GM21717 (cell line): ENCODE measurements around the gene TSR3.

ENCODE experiments used
- ATAC-seq: cut with Tn5 transposase; IDR thresholded peaks from one replicate; pipeline ENCODE4 v1.9.1; 2021; ENCODE audit warnings: mild to moderate bottlenecking, moderate library complexity; ENCODE audit not compliant: unreplicated experiment

Gene TSR3

GRCh38 chr16:1378087-1378803 is 26.6 kb upstream of the TSR3 start:
- no peak for ATAC-seq

- ATAC-seq, result no peak
Observed at GRCh38 chr16:1377406-1378010, 25.8 kb upstream of the TSR3 start.

DNA sequence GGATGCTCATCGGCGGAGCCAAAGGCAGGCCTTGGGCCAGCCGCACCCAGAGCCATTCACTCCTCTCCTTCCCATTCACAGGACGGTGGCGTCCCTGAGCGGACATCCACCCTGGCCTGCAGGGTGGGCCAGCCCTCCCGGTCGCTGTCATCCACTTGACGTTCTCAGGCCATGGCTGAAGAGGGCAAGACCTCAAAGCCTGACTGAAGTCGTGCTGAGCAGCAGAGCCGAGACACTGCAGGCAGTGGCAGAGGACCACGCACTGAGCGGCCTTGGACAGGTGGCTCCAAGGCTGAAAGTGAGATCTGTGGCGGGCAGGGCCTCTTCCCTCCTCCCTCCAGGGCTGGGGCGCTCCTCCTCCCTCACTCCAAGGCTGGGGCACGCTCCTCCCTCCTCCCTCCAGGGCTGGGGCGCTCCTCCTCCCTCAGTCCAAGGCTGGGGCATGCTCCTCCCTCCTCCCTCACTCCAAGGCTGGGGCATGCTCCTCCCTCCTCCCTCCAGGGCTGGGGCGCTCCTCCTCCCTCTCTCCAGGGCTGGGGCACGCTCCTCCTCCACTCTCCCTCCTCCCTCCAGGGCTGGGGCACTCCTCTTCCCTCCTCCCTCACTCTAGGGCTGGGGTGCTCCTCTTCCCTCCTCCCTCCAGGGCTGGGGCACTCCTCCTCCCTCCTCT is 24.2 kb upstream of the TSR3 start:
- ATAC-seq, result no peak

GRCh38 chr16:1375298-1375640 is 23.6 kb upstream of the TSR3 start:
- no peak for ATAC-seq

DNA sequence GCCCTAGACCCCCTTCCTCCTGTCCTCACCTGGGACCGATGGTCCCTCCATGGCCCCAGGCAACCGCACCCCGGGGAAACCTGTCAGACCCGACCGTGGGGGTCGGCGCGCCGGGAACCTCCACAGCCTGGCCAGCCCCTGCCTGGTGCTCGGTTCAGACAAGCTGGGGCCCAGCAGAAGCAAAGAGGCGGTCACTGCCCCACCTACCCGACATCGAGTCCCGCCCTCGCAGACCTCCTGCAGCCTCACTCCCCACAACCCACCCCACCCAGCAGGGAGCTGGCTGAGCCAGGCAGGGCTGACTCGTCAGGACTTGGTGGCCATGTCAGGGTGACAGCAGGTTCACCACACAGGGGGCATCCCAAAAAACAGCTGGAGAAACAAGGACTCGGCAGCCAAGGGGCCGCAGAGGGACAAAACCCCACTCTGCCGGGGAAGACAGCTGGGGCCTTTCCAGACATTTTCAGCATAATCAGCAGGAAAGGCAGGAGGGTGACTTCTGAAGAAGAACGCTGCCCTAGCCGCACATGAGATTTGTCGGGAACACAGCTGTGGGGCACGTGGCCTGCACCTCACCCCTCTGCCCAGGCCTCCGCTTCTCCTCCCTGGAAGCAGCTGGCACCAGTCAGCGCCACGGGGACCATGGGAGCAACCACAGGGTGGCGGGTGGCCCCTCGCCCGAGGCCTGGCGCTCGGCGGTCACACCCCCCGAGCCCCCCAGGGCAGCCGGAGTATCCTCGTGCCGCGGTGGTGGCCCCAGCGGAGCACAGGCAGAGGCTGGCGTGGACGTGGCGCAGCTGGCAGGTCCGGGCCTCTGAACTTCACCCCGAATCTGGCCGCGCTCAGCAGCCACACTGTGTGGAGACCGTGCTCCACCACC is 23.0 kb upstream of the TSR3 start:
- no peak for ATAC-seq

GRCh38 chr16:1372292-1372950 is 20.7 kb upstream of the TSR3 start:
- ATAC-seq, result no peak

- no peak for ATAC-seq
Observed at GRCh38 chr16:1371054-1371978, 19.6 kb upstream of the TSR3 start.

GRCh38 chr16:1367486-1368174 is 16.0 kb upstream of the TSR3 start:
- ATAC-seq, result no peak

DNA sequence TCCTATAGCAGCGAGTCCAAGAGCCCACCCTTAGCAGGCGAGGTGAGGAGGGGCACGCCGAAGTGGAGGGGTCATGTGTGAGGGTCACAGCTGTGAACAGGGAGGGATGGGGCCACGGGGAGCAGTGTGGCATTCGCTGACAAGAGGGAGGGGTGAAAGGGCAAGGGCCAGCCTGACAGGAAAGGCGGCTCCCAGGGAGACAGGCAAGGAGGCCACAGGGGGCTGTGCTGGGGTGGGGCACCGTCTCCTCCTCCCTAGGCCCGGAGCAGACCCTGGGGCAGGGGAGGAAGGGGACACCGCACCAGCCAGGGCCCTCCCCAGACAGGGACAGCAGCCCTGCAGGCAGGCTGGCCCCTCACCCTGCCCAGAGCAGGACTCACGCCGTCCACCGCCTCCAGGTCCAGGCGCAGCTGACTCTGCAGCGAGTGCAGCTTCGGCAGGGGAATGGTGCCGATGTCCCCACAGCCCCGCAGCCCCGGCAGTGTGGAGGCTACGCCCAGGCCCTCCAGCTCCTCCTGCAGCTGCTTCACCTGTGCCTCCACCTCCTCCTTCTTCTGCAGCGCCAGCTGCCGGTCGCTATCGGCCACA is 15.1 kb upstream of the TSR3 start:
- no peak for ATAC-seq

GRCh38 chr16:1366060-1366711 is 14.5 kb upstream of the TSR3 start:
- no peak for ATAC-seq

GRCh38 chr16:1364510-1364909 is 12.8 kb upstream of the TSR3 start:
- no peak for ATAC-seq

GRCh38 chr16:1363501-1364041 is 11.9 kb upstream of the TSR3 start:
- peak; percentile 50 for ATAC-seq

GRCh38 chr16:1362807-1363206 is 11.1 kb upstream of the TSR3 start:
- no peak for ATAC-seq

- ATAC-seq, result no peak
Observed at GRCh38 chr16:1361685-1362360, 10.1 kb upstream of the TSR3 start.

GRCh38 chr16:1357906-1358566 is 6.4 kb upstream of the TSR3 start:
- no peak for ATAC-seq

- no peak for ATAC-seq
Observed at GRCh38 chr16:1356061-1356900, 4.6 kb upstream of the TSR3 start.
